Measurements from ENCODE around the gene OPCML. TPM values are rescaled to one million over a fixed set of nuclear protein-coding genes. Genes with fewer than 3 reads are reported as not detected.

Gene OPCML
- total and polyA plus RNA-seq, 2 of the 13 experiments (the other 11 are each of a cell fraction or from before 2014, with no cell fraction given): not detected

GRCh38 chr11:132818951-132819350 lies 713.4 kb downstream of the OPCML start:
- Histone ChIP-seq H3K9me3 (ENCODE audit: low read length) (no peaks in the 10 kb centered on the region; the same call in 1 of the 2 replicates), H4K20me1 (ENCODE audit: insufficient read depth, low read length) (no peaks in the 10 kb centered on the region), H3K4me1 (ENCODE audit: insufficient read depth, low read length) (no peaks in the 10 kb centered on the region), H3K27ac (ENCODE audit: extremely low read length, insufficient read depth, low read length) (no peak overlapping the region), H3K27me3 (ENCODE audit: control insufficient read depth in 1 of 2, insufficient read depth in 2 of 2, low read length in 2 of 2) (no peaks in the 10 kb centered on the region), H3K79me2 (ENCODE audit: insufficient read depth, low read length) (no peaks in the 10 kb centered on the region), H3K36me3 (replicated peaks in 1 of 2; ENCODE audit: control insufficient read depth in 1 of 2, insufficient read depth in 2 of 2, low read length in 2 of 2) (no peaks in the 10 kb centered on the region), H2AFZ (ENCODE audit: low read length) (no peak overlapping the region), H3K9ac (ENCODE audit: insufficient read depth, low read depth, low read length) (no peak overlapping the region), H3K4me3 (replicated peaks in 1 of 3; ENCODE audit: insufficient read depth in 1 of 3, low read depth in 2 of 3, low read length in 3 of 3) (no peak overlapping the region), H3K4me2 (ENCODE audit: low read depth, low read length) (no peak overlapping the region)
- intact Hi-C loops (cut with micrococcal nuclease; ENCODE audit: unreplicated experiment): no loop called here
- BruUV-seq (replicated peaks): no TSS peak
- DNase-seq (ENCODE audit: low spot score) (no peak), ATAC-seq (no peak), FAIRE-seq (no peak)
- ChIA-PET POLR2A (no interaction called here), CTCF (ENCODE audit: low intra/inter-chr PET ratio, low total read pairs) (no interaction called here)
- in situ Hi-C loops (cut with HindIII; ENCODE audit: extremely low pct_ligation_motif_present, low pct_unique_long_range_greater_than_20kb): no loop called here
- 2% methylated on average over 1 of the region's 1 CpG for WGBS (ENCODE audit: low lambda C conversion rate)
- TF ChIP-seq ATF2 (CRISPR knock-in tag; IDR thresholded peaks at IDR 0.05) (no peak), ZNF17 (CRISPR knock-in tag; IDR thresholded peaks at IDR 0.05) (no peak), ZGPAT (CRISPR knock-in tag; IDR thresholded peaks at IDR 0.05) (no peak), FLYWCH1 (CRISPR knock-in tag; IDR thresholded peaks at IDR 0.05) (no peak), HES4 (CRISPR knock-in tag; IDR thresholded peaks at IDR 0.05; ENCODE audit: borderline replicate concordance) (no peak)

- Histone ChIP-seq H2AFZ (ENCODE audit: low read length) (no peak overlapping the region), H3K79me2 (ENCODE audit: insufficient read depth, low read length) (no peaks in the 10 kb centered on the region), H3K4me3 (replicated peaks in 1 of 3; ENCODE audit: insufficient read depth in 1 of 3, low read depth in 2 of 3, low read length in 3 of 3) (no peak overlapping the region), H3K4me1 (ENCODE audit: insufficient read depth, low read length) (no peaks in the 10 kb centered on the region), H3K27ac (ENCODE audit: extremely low read length, insufficient read depth, low read length) (no peak overlapping the region), H3K9me3 (ENCODE audit: low read length) (no peaks in the 10 kb centered on the region), H3K4me2 (ENCODE audit: low read depth, low read length) (no peak overlapping the region), H3K27me3 (ENCODE audit: control insufficient read depth in 1 of 2, insufficient read depth in 2 of 2, low read length in 2 of 2) (no peaks in the 10 kb centered on the region), H3K9ac (ENCODE audit: insufficient read depth, low read depth, low read length) (no peak overlapping the region), H4K20me1 (ENCODE audit: insufficient read depth, low read length) (no peaks in the 10 kb centered on the region), H3K36me3 (replicated peaks in 1 of 2; ENCODE audit: control insufficient read depth in 1 of 2, insufficient read depth in 2 of 2, low read length in 2 of 2) (no peaks in the 10 kb centered on the region)
- no peak for FAIRE-seq
- CTCF ChIA-PET (ENCODE audit: low intra/inter-chr PET ratio, low total read pairs): no interaction called here
- in situ Hi-C loops (cut with HindIII; ENCODE audit: extremely low pct_ligation_motif_present, low pct_unique_long_range_greater_than_20kb) (no loop called here), intact Hi-C loops (cut with micrococcal nuclease; ENCODE audit: unreplicated experiment) (no loop called here)
- 0% methylated on average over 1 of the region's 1 CpG for WGBS (ENCODE audit: low lambda C conversion rate)
- POLR2A ChIA-PET: no interaction called here
- no TSS peak for BruUV-seq (replicated peaks)
- no peak for DNase-seq (ENCODE audit: low spot score)
- ATAC-seq: no peak
- TF ChIP-seq MLX (CRISPR knock-in tag; IDR thresholded peaks at IDR 0.05) (no peak), ZNF747 (CRISPR knock-in tag; IDR thresholded peaks at IDR 0.05; ENCODE audit: borderline replicate concordance) (no peak), HOXA3 (CRISPR knock-in tag; IDR thresholded peaks at IDR 0.05) (no peak), ZBTB46 (CRISPR knock-in tag; IDR thresholded peaks at IDR 0.05; ENCODE audit: borderline replicate concordance) (no peak), PHF8 (CRISPR knock-in tag; IDR thresholded peaks at IDR 0.05) (no peak)
These were observed 714.9 kb downstream of the OPCML start for GRCh38 chr11:132817387-132817786.

All from HepG2 (cell line).